CD14-positive monocyte (primary cell): Measurements from ENCODE around the gene RNF157. TPM values are rescaled to one million over a fixed set of nuclear protein-coding genes. Genes with fewer than 3 reads are reported as not detected.

Source experiments
- DNase-seq, 3 donors: peaks; one replicate each; pipeline ENCODE4 v3.0.0-alpha.2; 2011 to 2022
- H2AFZ ChIP-seq: 2 replicates; pipeline ENCODE4 v1.6.0; 2012; ENCODE audit warnings: mild to moderate bottlenecking, low read depth, low read length, inconsistent platforms; ENCODE audit not compliant: insufficient read depth, poor library complexity, severe bottlenecking
- H3K27ac ChIP-seq, 2 donors: 1 replicate in 1 of 2; 2 replicates in 1 of 2; pipeline ENCODE4 v1.5.1; 2012 to 2013; ENCODE audit warnings: low read length in 2 of 2, control low read depth in 1 of 2, inconsistent platforms in 1 of 2, low read depth in 1 of 2, mild to moderate bottlenecking in 1 of 2
- H3K27me3 ChIP-seq, 2 donors: one replicate each; pipeline versions ENCODE4 v1.6.0 to v1.6.1; 2011 to 2013; ENCODE audit warnings: low read length in 2 of 2; ENCODE audit not compliant: control insufficient read depth in 2 of 2, insufficient read depth in 2 of 2
- H3K36me3 ChIP-seq, 2 donors: replicated peaks in 1 of 2; 1 replicate in 1 of 2; 2 replicates in 1 of 2; pipeline versions ENCODE4 v1.5.1 to v1.6.1; 2012 to 2013; ENCODE audit warnings: low read length in 2 of 2, control low read depth in 1 of 2, inconsistent platforms in 1 of 2, mild to moderate bottlenecking in 1 of 2; ENCODE audit not compliant: insufficient read depth in 2 of 2, control insufficient read depth in 1 of 2
- H3K4me1 ChIP-seq, 2 donors: 1 replicate in 1 of 2; 2 replicates in 1 of 2; pipeline versions ENCODE4 v1.5.1 to v1.6.1; 2012 to 2013; ENCODE audit warnings: low read length in 2 of 2, control low read depth in 1 of 2, inconsistent platforms in 1 of 2, mild to moderate bottlenecking in 1 of 2, moderate library complexity in 1 of 2; ENCODE audit not compliant: insufficient read depth in 2 of 2, control insufficient read depth in 1 of 2
- H3K4me2 ChIP-seq: replicated peaks from 2 replicates; pipeline ENCODE3; 2012; ENCODE audit warnings: low read length, moderate library complexity, mild to moderate bottlenecking; ENCODE audit not compliant: poor library complexity, severe bottlenecking; ENCODE audit errors: extremely low read depth
- H3K4me3 ChIP-seq, 3 experiments: fragments of 200-600 bp in 1 of 3; sonication (generic) in 1 of 3; replicated peaks in 1 of 3; 1 replicate in 2 of 3; 2 replicates in 1 of 3; pipeline ENCODE4 v1.5.1; 2011 to 2013; ENCODE audit warnings: low read length in 3 of 3, mild to moderate bottlenecking in 3 of 3, control low read depth in 2 of 3, low read depth in 2 of 3, inconsistent platforms in 1 of 3, moderate library complexity in 1 of 3
- H3K79me2 ChIP-seq: 2 replicates; pipeline ENCODE4 v1.6.0; 2012; ENCODE audit warnings: mild to moderate bottlenecking, control low read depth, inconsistent platforms, low read length, moderate library complexity; ENCODE audit not compliant: insufficient read depth
- H3K9ac ChIP-seq: 2 replicates; pipeline ENCODE4 v1.6.0; 2017; ENCODE audit warnings: low read length, mild to moderate bottlenecking; ENCODE audit not compliant: insufficient read depth, poor library complexity, severe bottlenecking
- H3K9me3 ChIP-seq, 2 donors: replicated peaks in 1 of 2; 1 replicate in 1 of 2; 2 replicates in 1 of 2; pipeline versions ENCODE4 v1.5.1 to v1.6.1; 2012 to 2013; ENCODE audit warnings: low read length in 2 of 2, control low read depth in 1 of 2; ENCODE audit not compliant: control insufficient read depth in 1 of 2, insufficient read depth in 1 of 2
- H4K20me1 ChIP-seq: 2 replicates; pipeline ENCODE4 v1.6.0; 2012; ENCODE audit warnings: mild to moderate bottlenecking, low read length, control low read depth, moderate library complexity; ENCODE audit not compliant: insufficient read depth
- H3K27ac Mint-ChIP-seq, 7 donors: one replicate each; pipeline ENCODE4 v1.8.0; 2020; ENCODE audit warnings: mild to moderate bottlenecking in 7 of 7, mixed read lengths in 7 of 7, moderate library complexity in 6 of 7, inconsistent platforms in 2 of 7
- H3K27me3 Mint-ChIP-seq, 3 donors: one replicate each; pipeline ENCODE4 v1.8.0; 2021 to 2022; ENCODE audit warnings: low read depth in 3 of 3, mild to moderate bottlenecking in 3 of 3, mixed read lengths in 3 of 3, moderate library complexity in 3 of 3, inconsistent platforms in 1 of 3
- H3K36me3 Mint-ChIP-seq, 2 donors: one replicate each; pipeline ENCODE4 v1.8.0; 2020; ENCODE audit warnings: mixed read lengths in 2 of 2, inconsistent platforms in 1 of 2, mild to moderate bottlenecking in 1 of 2
- H3K4me1 Mint-ChIP-seq: one replicate; pipeline ENCODE4 v1.8.0; 2020; ENCODE audit warnings: mild to moderate bottlenecking, mixed read lengths
- H3K4me3 Mint-ChIP-seq, 2 donors: one replicate each; pipeline ENCODE4 v1.8.0; 2020; ENCODE audit warnings: mild to moderate bottlenecking in 2 of 2, mixed read lengths in 2 of 2, moderate library complexity in 1 of 2
- H3K9me3 Mint-ChIP-seq, 7 donors: one replicate each; pipeline ENCODE4 v1.8.0; 2020 to 2022; ENCODE audit warnings: mixed read lengths in 7 of 7, mild to moderate bottlenecking in 6 of 7, moderate library complexity in 6 of 7, inconsistent platforms in 2 of 7
- CTCF ChIP-seq: fragments of 200-600 bp; IDR thresholded peaks from one replicate; pipeline ENCODE4 v1.8.0; 2022; ENCODE audit warnings: antibody characterized with exemption, mild to moderate bottlenecking
- WGBS: methylation state at CpG from one replicate; pipeline ENCODE4 v1.1.5; 2013; ENCODE audit warnings: missing lambda C conversion rate; ENCODE audit not compliant: insufficient coverage; 5-methylcytosine and 5-hydroxymethylcytosine counted together
- intact Hi-C, 2 donors: fragments of 100-400 bp; cut with micrococcal nuclease; formaldehyde crosslinking; loops; one replicate each; pipeline versions ENCODE4 v1.15.0 to v1.15.1; 2023
- polyA plus RNA-seq, 3 donors: library from polyadenylated mRNA; depleted of rRNA in 1 of 3; unstranded in 2 of 3; stranded (reverse) in 1 of 3; fragments of 300-500 nt in 2 of 3; fragments of >200 nt in 1 of 3; fragmentation: Illumina TruSeq in 2 of 3; gene quantifications; 1 replicate in 2 of 3; 2 replicates in 1 of 3; pipeline ENCODE4 v1.2.3, GENCODE V29; 2012 to 2021

RNF157 gene
- polyA plus RNA-seq, 3 donors: 0.03 TPM; not detected in 2

- 93% methylated on average over 2 of the region's 2 CpGs for WGBS
- no peaks in the 10 kb centered on the region for H3K27me3 ChIP-seq
- peaks cover 3% of the 10 kb centered on the region for H3K4me1 Mint-ChIP-seq
- no peak overlapping the region for H3K27ac ChIP-seq
- no peaks in the 10 kb centered on the region for H4K20me1 ChIP-seq
- no peak overlapping the region for H2AFZ ChIP-seq
- no peaks in the 10 kb centered on the region for H3K79me2 ChIP-seq
- H3K36me3 Mint-ChIP-seq: no peaks in the 10 kb centered on the region
- H3K4me3 ChIP-seq: no peak overlapping the region
- H3K9ac ChIP-seq: no peak overlapping the region
- H3K4me2 ChIP-seq: no peak overlapping the region
- peaks cover 2 to 7% (median 4%) of the 10 kb centered on the region in 3 donors for H3K27me3 Mint-ChIP-seq
- H3K4me3 Mint-ChIP-seq: no peak overlapping the region
- no peak for DNase-seq
- H3K27ac Mint-ChIP-seq: no peak overlapping the region
- H3K36me3 ChIP-seq: no peaks in the 10 kb centered on the region
- peaks cover 2% of the 10 kb centered on the region in 2 donors for H3K4me1 ChIP-seq
- no peak for TF ChIP-seq CTCF
- peaks cover 0 to 1% (median 0%) of the 10 kb centered on the region in 7 donors for H3K9me3 Mint-ChIP-seq
- intact Hi-C loops: no loop called here
- H3K9me3 ChIP-seq: no peaks in the 10 kb centered on the region
Measured at GRCh38 chr17:76197911-76198310, 42.4 kb downstream of the RNF157 start.

- Histone ChIP-seq H2AFZ (no peak overlapping the region), H3K4me1 (no peaks in the 10 kb centered on the region), H3K27ac (no peak overlapping the region), H3K4me3 (no peak overlapping the region), H3K9ac (no peak overlapping the region), H3K36me3 (no peaks in the 10 kb centered on the region), H3K4me2 (no peak overlapping the region), H3K79me2 (no peaks in the 10 kb centered on the region), H4K20me1 (no peaks in the 10 kb centered on the region), H3K9me3 (no peaks in the 10 kb centered on the region), H3K27me3 (no peaks in the 10 kb centered on the region)
- 93% methylated on average over 2 of the region's 3 CpGs for WGBS
- DNase-seq: no peak
- no peak for TF ChIP-seq CTCF
- intact Hi-C loops: no loop called here
- H3K27me3 Mint-ChIP-seq: peaks cover 3 to 10% (median 4%) of the 10 kb centered on the region in 3 donors
- peaks cover 2% of the 10 kb centered on the region for H3K4me1 Mint-ChIP-seq
- no peak overlapping the region for H3K27ac Mint-ChIP-seq
- no peaks in the 10 kb centered on the region for H3K36me3 Mint-ChIP-seq
- H3K9me3 Mint-ChIP-seq: peaks cover 0 to 1% (median 0%) of the 10 kb centered on the region in 7 donors
- no peak overlapping the region for H3K4me3 Mint-ChIP-seq
Measured at GRCh38 chr17:76196675-76197074, 43.6 kb downstream of the RNF157 start.
